Amniotic epithelial cell (primary cell): ENCODE measurements around the gene HEY2.
A peak's percentile ranks its signal among the peaks of the same experiment; 100 is the strongest.

Experiments used
- DNase-seq: peaks from one replicate; pipeline ENCODE4 v3.0.0-alpha.2; 2010; ENCODE audit warnings: low read depth

Gene HEY2

DNA sequence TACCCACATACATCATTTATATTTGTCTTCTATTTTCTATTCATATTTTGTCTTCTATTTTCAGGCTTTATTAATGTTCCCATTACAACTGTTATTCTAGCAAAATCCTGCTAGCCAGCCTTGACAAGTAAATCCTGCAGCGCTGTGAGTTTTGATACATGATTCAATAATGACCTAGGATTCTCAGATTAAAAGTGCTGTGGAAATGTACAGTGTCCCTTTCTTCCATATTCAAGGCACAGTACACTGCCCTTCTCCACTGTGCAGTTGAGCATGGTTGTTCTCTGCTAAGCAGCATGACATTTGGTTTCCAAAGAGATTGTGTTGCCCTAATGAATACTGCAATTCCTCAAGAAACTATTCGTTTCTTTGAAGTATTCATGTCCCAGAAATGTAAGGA lies 5.8 kb upstream of the HEY2 start:
- no peak for DNase-seq

DNA sequence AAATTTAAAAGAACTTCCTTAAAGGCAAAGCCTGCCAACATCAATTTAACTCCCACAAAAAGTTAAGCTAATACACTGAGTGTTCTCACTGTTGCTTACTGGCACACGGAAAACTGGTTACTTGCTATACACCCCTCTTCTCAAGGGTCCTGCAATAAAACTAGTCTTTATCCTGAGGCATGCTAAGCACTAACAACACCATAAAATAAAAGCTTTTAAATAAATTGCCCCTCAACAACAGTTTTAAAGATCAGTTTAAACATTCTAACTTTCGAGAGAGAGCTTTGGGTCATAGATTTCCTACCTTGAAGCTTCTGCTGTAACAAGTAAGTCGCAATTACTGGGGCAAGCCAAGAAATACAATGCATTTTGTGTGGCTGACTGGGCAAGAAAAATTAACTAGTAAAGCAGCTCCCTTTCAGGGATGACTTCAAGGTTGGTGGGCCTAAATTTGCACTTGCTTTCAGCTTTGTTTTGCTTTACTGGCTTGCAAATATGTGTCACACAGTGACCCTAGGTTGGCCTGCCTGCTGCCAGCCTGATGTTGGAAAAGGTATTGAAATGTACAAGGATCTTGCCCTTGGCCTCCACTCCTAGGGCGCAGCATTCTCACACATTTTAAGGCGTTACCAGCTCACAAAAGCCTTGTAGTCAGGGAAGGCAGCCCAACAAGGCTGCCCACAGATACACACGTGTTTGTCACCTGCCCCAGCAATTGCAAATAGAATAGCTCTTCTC lies 4.0 kb upstream of the HEY2 start:
- no peak for DNase-seq

DNA sequence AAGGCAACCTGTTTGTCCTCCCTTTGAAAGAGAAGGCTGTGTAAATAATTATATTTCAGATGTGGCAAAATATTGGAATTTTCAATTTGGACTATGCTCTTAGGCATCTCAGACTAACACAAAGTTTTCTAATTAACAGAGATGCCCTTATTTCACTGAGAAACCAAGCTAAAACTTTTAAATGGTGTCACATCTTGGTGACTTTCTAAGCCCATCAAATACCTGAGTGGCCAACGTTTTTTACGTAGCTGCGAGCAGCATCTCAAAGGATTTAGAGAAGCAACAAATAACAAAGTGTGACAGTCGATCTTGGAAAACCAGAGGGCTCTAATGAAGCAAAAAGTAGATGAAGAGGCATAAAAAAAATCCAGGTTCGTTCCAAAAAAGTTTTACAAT lies 3.4 kb upstream of the HEY2 start:
- no peak for DNase-seq

- DNase-seq: no peak
Measured at GRCh38 chr6:125746731-125747588, 2.5 kb upstream of the HEY2 start.

DNA sequence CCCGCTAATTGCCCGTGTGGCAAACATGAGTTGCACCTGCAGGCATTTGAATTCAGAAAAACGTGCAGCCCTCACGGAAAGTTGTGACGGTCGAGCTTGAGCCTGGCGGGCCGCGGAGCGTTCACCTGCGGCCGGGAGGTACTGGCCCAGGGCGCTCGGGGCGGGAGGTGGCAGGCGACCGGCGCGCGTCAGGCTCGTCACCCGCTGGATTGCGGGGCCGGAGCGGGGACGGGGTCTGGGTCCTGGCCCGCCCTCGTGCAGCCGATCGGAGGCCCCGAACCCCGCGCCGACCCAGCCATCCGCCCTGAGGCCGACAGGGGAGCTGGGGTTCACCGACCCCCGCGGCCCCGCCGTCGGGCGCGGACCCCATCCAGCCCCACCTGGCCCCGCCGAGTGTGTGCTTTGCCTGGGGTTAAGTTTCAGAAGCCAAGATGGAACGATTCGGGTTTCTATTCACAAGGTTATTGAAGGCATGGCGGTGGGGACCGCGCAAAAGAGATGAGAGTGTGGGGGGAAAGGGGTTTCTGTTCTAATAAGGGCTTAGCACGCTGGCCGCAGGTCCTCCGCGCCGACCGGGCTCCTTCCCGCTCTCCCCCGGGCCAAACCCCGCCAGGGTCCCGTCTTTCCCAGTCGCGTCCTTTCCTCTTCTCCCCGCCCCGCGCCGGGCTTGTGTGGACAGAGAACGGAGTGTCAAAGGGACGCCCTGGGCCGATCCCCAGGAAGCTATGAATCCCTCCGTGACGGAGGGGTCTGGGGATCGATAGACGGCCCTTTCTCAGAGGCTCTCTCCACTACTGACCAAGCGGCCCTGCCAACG lies 1.6 kb upstream of the HEY2 start:
- no peak for DNase-seq

GRCh38 chr6:125748406-125749172 lies 843 bp upstream of the HEY2 start:
- no peak for DNase-seq

- no peak for DNase-seq
Measured at GRCh38 chr6:125749865-125750691, 646 bp downstream of the HEY2 start.

GRCh38 chr6:125750692-125751333 lies 1.4 kb downstream of the HEY2 start:
- no peak for DNase-seq

GRCh38 chr6:125751334-125751916 lies 2.0 kb downstream of the HEY2 start:
- no peak for DNase-seq

DNA sequence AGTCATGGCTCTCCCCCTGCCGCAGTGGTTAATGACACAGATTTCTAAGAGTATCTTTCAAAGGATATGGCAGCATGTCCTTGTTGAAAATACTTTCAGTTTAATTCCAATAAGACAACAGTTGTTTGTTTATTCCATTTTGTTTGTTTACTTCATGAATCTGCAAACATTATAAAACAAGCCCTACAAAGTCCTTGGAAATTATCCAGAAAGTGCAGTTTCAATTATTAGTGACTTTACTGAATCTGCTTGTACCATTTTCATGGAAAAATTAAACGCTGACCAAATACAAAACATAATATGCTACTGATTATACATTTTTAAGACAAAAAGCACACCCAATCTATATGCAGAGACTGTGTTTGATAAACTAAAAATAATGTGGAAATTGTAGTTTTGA lies 3.3 kb downstream of the HEY2 start:
- DNase-seq: no peak

DNA sequence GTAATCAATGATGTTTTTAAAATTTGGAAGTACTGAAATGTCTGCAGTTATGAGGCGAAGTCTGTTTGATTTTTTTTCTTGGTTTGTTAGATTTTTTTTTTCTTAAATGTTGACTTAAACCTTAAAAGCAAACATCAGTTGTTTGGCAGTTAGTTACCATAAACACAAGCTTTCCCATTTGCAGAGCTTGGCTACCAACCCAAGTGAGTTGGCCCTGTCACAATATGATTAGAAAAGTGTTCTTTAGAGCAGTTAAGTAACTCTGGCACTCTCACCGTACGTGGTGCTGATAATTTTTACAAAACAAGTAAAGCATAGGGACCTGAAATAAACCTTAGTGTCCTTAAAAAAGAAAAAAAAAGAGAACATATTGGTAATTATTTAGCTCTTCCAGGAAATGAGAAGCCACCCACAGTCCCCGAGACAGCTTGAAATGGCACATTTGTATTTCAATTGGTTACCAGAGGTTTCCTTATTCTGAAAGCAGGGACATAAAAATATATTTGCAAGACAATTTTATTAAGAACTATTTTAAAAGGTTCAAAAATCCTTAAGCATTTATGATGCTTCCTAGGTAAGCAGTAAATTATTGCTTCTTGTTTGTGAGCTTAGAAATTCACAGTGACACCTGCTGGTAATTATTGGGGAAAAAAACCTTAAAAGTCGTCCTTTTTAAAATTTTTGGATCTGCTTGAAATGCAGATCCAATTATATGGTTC lies 3.9 kb downstream of the HEY2 start:
- DNase-seq: peak; percentile 32

- no peak for DNase-seq
Measured at GRCh38 chr6:125753937-125754259, 4.5 kb downstream of the HEY2 start.

GRCh38 chr6:125754566-125754965 lies 5.1 kb downstream of the HEY2 start:
- DNase-seq: no peak

- no peak for DNase-seq
Measured at GRCh38 chr6:125759184-125759902, 9.9 kb downstream of the HEY2 start.

- DNase-seq: no peak
Measured at GRCh38 chr6:125759959-125760457, 10.6 kb downstream of the HEY2 start.

DNA sequence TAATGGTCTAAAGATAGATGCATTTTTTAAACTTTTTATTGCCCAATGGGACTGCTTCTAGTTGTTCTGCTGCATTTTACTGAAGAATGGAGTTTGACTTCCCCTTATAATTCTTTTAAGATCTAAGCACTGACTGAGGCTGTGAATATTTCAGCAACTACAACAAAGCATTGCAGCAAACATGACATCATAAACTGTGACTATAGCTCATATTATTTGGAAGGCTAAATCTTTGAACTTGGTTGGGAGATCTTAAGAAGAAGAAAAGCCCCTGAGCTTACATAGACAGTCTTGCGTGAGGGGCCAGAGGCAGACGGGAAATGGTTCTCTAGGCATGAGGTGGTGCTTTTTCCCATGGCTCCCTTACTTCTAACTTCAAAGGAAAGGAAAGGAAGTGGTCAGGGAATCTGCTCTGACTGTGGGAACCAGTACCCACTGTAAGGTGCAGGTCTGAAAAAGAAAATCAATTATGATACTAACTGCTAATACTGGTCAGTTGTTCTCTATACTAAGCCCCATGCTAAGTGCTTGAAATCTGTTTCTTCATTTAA lies 14.8 kb downstream of the HEY2 start:
- DNase-seq: no peak

GRCh38 chr6:125765944-125766343 lies 16.5 kb downstream of the HEY2 start:
- DNase-seq: no peak

DNA sequence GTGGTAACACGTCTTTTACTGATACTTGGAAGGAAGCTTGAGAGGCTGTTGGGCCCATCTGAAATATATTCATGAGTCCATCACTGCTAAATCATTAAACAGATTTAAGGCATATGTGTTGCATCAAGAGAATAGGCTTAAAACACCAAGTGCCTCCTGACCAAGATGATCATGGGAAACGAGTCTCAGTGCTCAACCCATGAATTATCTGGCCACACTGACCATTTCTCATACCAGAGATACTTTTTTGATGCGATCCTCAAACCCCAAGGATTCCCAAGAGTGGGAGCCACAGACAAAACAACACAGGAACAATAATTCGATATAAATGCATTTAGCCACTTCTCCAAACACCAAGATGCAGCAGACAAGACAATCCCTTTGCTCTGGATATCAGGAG lies 17.2 kb downstream of the HEY2 start:
- DNase-seq: no peak
